GM21529 (cell line): ENCODE measurements around the gene SERPINA7.
"Not testable (repeated sequence)": the region's sequence is repeated elsewhere in the genome, so short reads cannot be mapped to it uniquely, and the experiment has no call there.

Source experiments
- ATAC-seq: cut with Tn5 transposase; IDR thresholded peaks from one replicate; pipeline ENCODE4 v1.9.1; 2021; ENCODE audit not compliant: unreplicated experiment

Gene SERPINA7, protein sequence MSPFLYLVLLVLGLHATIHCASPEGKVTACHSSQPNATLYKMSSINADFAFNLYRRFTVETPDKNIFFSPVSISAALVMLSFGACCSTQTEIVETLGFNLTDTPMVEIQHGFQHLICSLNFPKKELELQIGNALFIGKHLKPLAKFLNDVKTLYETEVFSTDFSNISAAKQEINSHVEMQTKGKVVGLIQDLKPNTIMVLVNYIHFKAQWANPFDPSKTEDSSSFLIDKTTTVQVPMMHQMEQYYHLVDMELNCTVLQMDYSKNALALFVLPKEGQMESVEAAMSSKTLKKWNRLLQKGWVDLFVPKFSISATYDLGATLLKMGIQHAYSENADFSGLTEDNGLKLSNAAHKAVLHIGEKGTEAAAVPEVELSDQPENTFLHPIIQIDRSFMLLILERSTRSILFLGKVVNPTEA

GRCh38 chrX:106038625-106039024 is at the start of gene SERPINA7:
Gene SERPINA7 (minus strand): TSS chrX:106038727. CDS start chrX:106037058, 1,669 bp downstream.
- no peak for ATAC-seq

- ATAC-seq, result no peak
Measured at GRCh38 chrX:106069048-106069447, 30.5 kb upstream of the SERPINA7 start.

- no peak for ATAC-seq
Measured at GRCh38 chrX:106050054-106050453, 11.5 kb upstream of the SERPINA7 start.

DNA sequence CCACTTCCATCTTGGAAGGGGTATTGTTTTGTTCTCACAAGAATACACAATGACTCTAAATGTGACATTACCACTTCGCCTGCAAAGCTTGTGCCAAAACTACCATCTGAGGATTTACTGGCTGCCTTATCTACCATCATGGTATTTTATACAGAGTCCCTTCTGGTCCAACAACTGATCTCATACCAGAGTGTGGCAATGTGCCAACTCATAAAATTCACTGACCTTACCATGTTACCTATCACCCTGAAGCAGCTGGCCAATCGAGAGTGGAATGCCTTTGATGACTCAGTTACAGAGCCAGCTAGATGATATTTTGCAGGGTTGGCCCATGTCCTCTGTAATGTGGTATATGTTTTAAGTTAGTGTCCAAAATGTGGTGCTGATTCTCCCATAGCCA is 3.8 kb upstream of the SERPINA7 start:
- no peak for ATAC-seq

DNA sequence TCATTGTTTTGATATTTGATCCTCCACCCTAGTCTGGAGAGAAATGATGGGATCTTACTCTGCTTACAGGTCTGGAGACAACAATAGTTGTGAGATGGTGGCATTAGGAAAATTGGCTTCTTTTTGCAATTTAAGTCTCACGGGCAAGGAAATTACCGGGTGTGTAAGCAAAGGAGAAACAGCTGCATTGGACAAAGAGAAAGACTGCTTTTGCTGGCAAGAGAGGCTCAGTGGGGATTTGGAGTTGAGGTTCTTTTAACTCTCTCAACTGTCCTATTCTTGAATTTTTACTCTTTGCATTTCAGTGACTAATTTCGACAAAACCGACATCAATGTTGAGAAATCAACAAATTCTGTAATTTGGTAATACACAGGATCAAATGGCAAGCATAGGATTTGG is 2.3 kb upstream of the SERPINA7 start:
- ATAC-seq, result no peak

GRCh38 chrX:106039920-106040319 is 1.4 kb upstream of the SERPINA7 start:
- ATAC-seq, result no peak

- no peak for ATAC-seq
Measured at GRCh38 chrX:106037835-106038473, 573 bp downstream of the SERPINA7 start.

GRCh38 chrX:106036716-106037115 is 1.8 kb downstream of the SERPINA7 start:
- ATAC-seq, result no peak

DNA sequence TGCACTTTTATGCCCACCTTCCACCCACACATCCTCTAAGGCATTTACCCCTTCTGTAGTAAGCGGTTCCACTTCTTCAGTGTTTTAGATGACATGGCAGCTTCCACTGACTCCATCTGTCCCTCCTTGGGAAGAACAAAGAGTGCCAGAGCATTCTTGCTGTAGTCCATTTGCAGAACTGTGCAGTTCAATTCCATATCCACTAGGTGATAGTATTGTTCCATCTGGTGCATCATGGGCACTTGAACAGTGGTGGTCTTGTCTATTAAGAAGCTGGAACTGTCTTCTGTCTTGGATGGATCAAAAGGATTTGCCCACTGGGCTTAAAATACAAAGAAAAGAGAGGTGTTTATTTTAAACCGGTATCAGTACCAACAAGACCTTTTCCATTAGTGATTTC is 3.5 kb downstream of the SERPINA7 start:
- no peak for ATAC-seq

DNA sequence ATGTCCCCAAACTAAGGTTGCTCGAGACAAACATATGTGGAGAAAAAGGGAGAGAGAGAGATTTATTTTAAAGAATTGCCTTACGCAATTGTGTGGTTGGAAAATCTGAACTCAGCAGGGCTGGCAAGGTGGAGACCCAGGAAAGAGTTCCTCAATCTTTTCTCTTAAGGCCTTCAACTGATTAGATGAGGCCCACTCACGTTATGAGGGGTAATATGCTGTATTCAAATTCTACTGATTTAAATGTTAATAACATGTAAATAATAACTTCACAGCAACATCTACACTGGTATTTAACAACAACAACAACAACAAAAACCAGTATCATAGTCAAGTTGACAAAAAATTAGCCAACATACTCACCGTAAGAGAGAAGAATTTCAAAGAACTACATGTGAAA is 14.6 kb downstream of the SERPINA7 start:
- ATAC-seq, result no peak

GRCh38 chrX:106022238-106022637 is 16.3 kb downstream of the SERPINA7 start:
- ATAC-seq, result no peak

- no peak for ATAC-seq
Measured at GRCh38 chrX:106014119-106014775, 24.3 kb downstream of the SERPINA7 start.

DNA sequence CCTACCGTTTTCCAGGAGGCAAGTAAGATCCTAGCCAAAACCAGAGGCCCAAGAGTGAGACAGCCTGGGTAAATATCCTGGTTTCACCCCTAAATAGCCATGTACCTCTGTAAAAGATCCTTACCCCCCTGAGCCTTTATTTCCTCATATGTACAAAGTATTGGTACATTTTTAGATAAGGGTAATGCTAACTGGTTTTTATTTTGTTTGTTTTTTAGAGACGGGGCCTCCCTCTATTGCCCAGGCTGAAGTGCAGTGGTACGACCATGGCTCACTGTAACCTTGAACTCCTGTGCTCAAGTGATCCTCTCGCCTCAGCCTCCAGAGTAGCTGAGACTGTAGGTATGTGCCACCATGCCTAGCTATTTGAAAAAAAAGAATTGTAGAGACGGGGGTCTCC is 29.4 kb downstream of the SERPINA7 start:
- no peak for ATAC-seq

DNA sequence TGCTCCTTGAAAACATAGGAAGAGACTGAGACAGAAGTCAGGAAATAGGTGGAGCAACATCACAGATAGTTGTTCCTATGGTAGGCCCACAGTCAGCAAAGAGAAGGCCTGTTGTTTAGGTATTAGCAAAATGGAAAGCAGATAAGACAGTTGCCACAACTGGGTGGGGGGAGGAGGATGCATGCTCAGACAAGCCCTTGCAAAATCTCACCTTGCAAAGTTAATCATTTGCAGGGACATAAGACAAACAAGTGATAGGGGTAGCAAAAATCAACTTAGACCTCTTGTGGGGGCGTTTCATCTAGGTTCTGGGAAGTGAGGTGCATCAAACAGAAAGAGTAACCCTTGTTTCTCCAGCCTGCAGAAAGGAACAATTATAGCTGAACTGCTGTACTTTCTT is 30.7 kb downstream of the SERPINA7 start:
- no peak for ATAC-seq

DNA sequence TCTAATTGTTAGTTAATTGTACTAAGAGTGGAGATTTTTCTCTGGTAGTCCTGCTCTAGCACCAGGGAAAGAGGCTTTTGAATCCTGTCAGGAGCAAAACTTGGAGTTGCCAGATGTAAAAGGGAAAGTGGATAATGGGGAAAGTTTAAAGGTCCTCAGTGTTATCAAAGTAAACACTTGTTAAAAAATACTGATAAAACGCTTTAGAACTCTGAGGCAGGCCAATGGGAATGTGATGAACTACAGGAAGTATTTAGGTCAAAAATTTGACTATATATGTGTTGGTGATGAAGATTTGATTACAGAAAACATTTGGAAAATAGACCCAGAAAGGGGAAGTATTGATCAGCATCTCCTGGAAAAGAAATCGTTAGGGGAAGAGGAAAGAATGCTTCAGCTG is 32.8 kb downstream of the SERPINA7 start:
- ATAC-seq, result no peak

DNA sequence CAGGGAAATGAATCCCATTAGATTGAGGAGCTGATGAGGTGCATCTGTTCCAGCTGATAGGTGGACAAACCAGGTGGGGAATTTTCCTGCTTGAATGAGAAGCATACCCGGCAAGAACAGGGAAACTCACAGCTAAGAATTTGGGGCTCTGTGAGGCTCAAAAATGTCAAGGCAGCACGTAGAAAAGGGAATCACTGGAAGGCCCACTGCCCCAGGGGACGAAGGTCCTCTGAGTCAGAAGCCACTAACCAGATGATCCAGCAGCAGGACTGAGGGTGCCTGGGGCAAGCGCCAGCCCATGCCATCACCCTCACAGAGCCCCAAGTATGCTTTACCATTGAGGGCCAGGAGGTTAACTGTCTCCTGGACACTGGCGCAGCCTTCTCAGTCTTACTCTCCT is 37.9 kb downstream of the SERPINA7 start:
- ATAC-seq, result not testable (repeated sequence)

DNA sequence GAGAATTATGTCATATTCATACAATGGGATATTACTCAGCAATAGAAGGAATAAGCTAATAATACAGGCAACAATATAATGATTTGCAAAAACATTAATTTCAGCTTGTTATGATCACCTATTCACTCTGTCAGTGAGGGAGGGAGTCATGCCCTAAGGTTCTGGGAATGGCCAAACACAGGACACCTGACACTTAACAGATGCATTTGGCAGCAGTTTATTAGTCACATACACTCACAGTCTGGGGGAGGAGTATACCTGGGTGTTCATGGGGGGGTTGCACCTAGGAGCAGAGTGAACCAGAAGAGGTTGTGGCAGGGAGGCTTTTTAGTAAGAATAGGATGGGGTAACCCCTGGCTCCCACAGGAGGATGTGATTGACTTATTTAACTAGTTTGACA is 38.3 kb downstream of the SERPINA7 start:
- no peak for ATAC-seq

- ATAC-seq, result no peak
Measured at GRCh38 chrX:105999294-105999693, 39.2 kb downstream of the SERPINA7 start.

GRCh38 chrX:105988487-105988886 is 50.0 kb downstream of the SERPINA7 start:
- ATAC-seq, result not testable (repeated sequence)
